ENCODE measurements around the gene AKAP1. TPM values are rescaled to one million over a fixed set of nuclear protein-coding genes. Genes with fewer than 3 reads are reported as not detected.
"Not testable (repeated sequence)": the region's sequence is repeated elsewhere in the genome, so short reads cannot be mapped to it uniquely, and the experiment has no call there.

AKAP1 gene
- total RNA-seq, 1 experiment from 2014 or later: 22.2 TPM

- H3K36me3 ChIP-seq: no peaks in the 10 kb centered on the region
- no peak for DNase-seq
- H3K27me3 ChIP-seq: no peaks in the 10 kb centered on the region
- H3K4me3 ChIP-seq: no peak overlapping the region
- no peak overlapping the region for H3K27ac ChIP-seq
- H3K9me3 ChIP-seq (replicated peaks): no peaks in the 10 kb centered on the region
- H3K4me1 ChIP-seq: no peaks in the 10 kb centered on the region
Measured at GRCh38 chr17:57088298-57088697, 3.3 kb downstream of the AKAP1 start.

DNA sequence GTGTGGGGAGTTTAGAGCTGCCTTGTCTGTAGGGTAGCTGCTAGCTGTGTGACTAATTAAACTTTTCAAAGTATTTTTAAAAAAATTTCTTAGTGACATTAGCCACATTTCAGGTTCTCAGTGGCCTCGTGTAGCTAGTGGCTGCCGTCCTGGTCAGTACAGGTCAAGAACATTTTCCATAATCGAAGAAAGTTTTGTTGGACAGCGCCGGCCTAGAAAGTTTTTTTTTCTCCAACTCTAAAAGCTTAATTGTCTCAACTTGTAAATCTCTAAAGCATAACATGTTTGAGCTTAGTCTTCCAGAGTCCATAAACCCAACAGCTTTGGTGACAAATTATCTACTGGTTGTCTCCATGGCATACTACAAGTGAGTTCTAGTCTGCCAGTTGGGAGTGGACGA is 4.3 kb downstream of the AKAP1 start:
- H3K9me3 ChIP-seq (replicated peaks): no peaks in the 10 kb centered on the region
- H3K4me1 ChIP-seq: no peaks in the 10 kb centered on the region
- DNase-seq: no peak
- H3K27me3 ChIP-seq: no peaks in the 10 kb centered on the region
- H3K4me3 ChIP-seq: no peak overlapping the region
- no peaks in the 10 kb centered on the region for H3K36me3 ChIP-seq
- H3K27ac ChIP-seq: no peak overlapping the region

DNA sequence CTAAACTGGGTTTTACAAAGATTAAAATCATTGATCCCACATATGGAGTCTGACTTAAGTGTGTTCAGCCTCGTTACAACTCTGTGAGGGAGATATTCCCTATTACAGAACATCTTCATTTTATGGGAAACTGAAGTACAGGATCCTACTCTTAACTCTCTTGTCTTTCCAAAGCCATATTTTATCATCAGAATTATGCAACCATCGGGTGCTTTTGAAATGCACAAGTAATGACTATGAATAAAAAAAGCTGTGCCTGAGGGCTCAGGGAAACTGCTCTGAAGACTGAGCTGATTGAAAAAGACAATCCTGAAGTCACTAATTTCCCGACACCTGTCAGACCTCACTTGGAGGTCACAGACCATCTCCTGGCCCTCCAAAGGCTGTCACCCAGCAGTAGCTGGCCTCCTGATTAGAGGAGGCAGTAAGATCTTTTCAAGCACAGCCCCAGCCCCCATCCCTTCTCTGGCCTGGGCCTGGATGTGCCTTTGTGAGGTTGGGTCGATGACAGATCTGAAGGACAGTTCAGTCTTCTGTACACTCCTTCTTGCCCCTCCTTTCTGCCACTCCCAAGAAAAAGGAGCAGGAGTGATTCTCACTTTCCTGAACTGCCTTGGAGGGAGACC is 5.6 kb downstream of the AKAP1 start:
- Histone ChIP-seq H3K27ac (no peak overlapping the region), H3K4me1 (no peaks in the 10 kb centered on the region), H3K27me3 (no peaks in the 10 kb centered on the region), H3K4me3 (no peak overlapping the region), H3K9me3 (replicated peaks) (no peaks in the 10 kb centered on the region), H3K36me3 (no peaks in the 10 kb centered on the region)
- DNase-seq: no peak

- Histone ChIP-seq H3K27ac (no peak overlapping the region), H3K9me3 (replicated peaks) (no peaks in the 10 kb centered on the region), H3K4me1 (no peaks in the 10 kb centered on the region), H3K4me3 (no peak overlapping the region), H3K27me3 (no peaks in the 10 kb centered on the region), H3K36me3 (no peaks in the 10 kb centered on the region)
- no peak for DNase-seq
Measured at GRCh38 chr17:57091186-57091618, 6.2 kb downstream of the AKAP1 start.

DNA sequence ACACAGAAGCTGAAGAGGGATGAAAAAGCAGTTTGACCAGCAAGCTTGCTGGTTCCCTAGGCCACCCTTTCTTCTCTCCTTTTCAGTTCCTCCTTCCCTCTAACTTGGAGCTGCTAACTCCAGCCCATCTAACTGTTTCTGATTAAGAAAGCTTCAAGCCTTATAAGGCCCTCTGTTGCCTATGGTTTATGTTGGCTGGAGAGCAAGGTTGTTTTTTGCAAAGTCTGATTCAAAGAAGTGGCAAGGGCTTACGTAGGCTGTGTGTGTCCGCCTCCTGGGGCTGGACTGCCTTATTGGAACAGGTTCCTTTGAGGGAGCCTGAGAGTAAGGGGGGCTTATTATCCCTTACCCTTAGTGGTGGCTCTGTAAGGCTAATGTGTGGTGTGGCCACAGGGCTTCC is 7.1 kb downstream of the AKAP1 start:
- Histone ChIP-seq H3K9me3 (replicated peaks) (no peaks in the 10 kb centered on the region), H3K4me3 (no peak overlapping the region), H3K27me3 (no peaks in the 10 kb centered on the region), H3K36me3 (no peaks in the 10 kb centered on the region), H3K4me1 (no peaks in the 10 kb centered on the region), H3K27ac (no peak overlapping the region)
- DNase-seq: no peak

- Histone ChIP-seq H3K9me3 (replicated peaks) (no peaks in the 10 kb centered on the region), H3K4me1 (no peaks in the 10 kb centered on the region), H3K4me3 (no peak overlapping the region), H3K27me3 (no peaks in the 10 kb centered on the region), H3K27ac (no peak overlapping the region), H3K36me3 (no peaks in the 10 kb centered on the region)
- no peak for DNase-seq
Measured at GRCh38 chr17:57092779-57093178, 7.7 kb downstream of the AKAP1 start.

DNA sequence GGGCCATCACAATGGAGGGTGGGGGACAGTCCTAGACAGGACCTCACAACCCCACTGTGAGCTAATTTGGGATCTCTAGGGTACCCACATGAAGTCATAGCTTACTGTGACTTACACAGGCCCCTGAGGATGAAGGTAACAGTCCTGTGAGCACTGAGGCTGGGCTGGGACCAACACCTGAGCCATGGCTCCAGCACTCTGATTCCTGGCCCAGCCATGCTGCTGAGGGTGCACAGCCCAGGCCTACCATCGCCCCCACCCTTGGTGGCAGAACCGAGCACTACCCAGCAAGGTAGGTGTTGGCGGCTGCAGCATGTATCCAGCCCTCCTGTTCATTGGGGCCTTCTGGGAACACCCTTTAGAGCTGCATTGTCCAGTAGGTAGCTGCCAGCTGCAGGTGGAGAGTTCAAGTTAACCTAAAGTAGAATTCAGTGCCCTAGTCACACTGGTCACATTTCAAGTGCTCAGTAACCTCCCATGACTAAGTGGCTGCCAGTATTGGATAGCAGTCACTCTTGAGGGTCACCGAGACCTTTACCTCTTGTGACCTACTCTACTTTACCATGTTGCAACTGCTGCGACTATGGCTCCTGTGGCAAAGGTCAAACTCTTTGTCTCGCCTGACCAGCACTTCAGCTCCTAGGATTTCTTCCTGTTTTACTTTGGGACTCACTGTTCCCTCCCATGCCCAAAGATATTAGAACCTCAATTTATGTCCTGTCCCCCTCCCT is 11.6 kb downstream of the AKAP1 start:
- DNase-seq: no peak
- no peaks in the 10 kb centered on the region for H3K27me3 ChIP-seq
- no peaks in the 10 kb centered on the region for H3K9me3 ChIP-seq (replicated peaks)
- H3K27ac ChIP-seq: no peak overlapping the region
- no peaks in the 10 kb centered on the region for H3K4me1 ChIP-seq
- H3K36me3 ChIP-seq: no peaks in the 10 kb centered on the region
- H3K4me3 ChIP-seq: no peak overlapping the region

DNA sequence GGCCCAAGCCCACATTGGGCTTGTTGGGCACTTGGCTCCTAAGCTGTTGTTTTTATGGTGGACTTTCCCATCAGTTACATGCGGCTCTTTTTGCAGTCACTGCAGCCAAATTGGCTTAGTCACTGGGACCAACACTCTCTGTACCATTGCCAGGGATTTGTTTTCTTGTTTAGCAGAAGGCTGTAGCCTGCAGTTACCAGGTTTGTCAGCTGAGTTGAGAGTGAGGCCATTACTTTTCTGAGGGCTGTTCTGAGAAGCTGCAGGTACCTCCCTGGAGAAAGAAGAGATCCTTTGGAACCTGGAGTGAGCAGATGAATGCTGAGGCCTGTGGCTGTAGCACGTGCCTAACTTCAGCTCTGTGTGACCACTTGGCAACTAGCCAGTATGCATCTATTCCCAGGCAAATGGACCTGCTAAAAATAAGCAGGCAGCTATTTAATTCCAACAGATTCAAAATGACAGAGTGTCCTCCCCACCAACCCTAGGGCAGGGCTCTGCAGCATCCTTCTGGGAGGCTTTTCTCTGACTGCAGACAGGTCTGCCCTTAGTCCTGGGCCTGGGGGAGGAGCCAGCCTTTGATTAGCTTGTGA is 12.9 kb downstream of the AKAP1 start:
- no peaks in the 10 kb centered on the region for H3K4me1 ChIP-seq
- H3K9me3 ChIP-seq (replicated peaks): no peaks in the 10 kb centered on the region
- no peaks in the 10 kb centered on the region for H3K36me3 ChIP-seq
- no peak overlapping the region for H3K4me3 ChIP-seq
- peak in 1 of 2 experiments; percentile 24 for DNase-seq
- no peaks in the 10 kb centered on the region for H3K27me3 ChIP-seq
- no peak overlapping the region for H3K27ac ChIP-seq

GRCh38 chr17:57099165-57099564 is 14.1 kb downstream of the AKAP1 start:
- Histone ChIP-seq H3K9me3 (replicated peaks) (no peaks in the 10 kb centered on the region), H3K4me1 (no peaks in the 10 kb centered on the region), H3K27me3 (no peaks in the 10 kb centered on the region), H3K27ac (no peak overlapping the region), H3K4me3 (no peak overlapping the region), H3K36me3 (no peaks in the 10 kb centered on the region)
- no peak for DNase-seq

- Histone ChIP-seq H3K4me3 (no peak overlapping the region), H3K9me3 (replicated peaks) (no peaks in the 10 kb centered on the region), H3K27me3 (no peaks in the 10 kb centered on the region), H3K27ac (no peak overlapping the region), H3K36me3 (no peaks in the 10 kb centered on the region), H3K4me1 (no peaks in the 10 kb centered on the region)
- no peak for DNase-seq
Measured at GRCh38 chr17:57102122-57102521, 17.1 kb downstream of the AKAP1 start.

- H3K36me3 ChIP-seq: not testable (repeated sequence)
Measured at GRCh38 chr17:57102660-57103059, 17.6 kb downstream of the AKAP1 start.

GRCh38 chr17:57104461-57105175 is 19.6 kb downstream of the AKAP1 start:
- H3K9me3 ChIP-seq (replicated peaks): no peaks in the 10 kb centered on the region
- H3K4me1 ChIP-seq: peaks cover 4% of the 10 kb centered on the region; the same call in 1 of the 2 replicates
- no peak overlapping the region for H3K4me3 ChIP-seq
- no peak overlapping the region for H3K27ac ChIP-seq
- H3K36me3 ChIP-seq: no peaks in the 10 kb centered on the region
- DNase-seq: no peak
- no peaks in the 10 kb centered on the region for H3K27me3 ChIP-seq

More at GRCh38 chr17:57102660-57103059, 17.6 kb downstream of the AKAP1 start:
- DNase-seq; H3K9me3 ChIP-seq (replicated peaks); H3K4me3 ChIP-seq; H3K27ac ChIP-seq; H3K27me3 ChIP-seq; H3K4me1 ChIP-seq: not testable (repeated sequence)

DNA sequence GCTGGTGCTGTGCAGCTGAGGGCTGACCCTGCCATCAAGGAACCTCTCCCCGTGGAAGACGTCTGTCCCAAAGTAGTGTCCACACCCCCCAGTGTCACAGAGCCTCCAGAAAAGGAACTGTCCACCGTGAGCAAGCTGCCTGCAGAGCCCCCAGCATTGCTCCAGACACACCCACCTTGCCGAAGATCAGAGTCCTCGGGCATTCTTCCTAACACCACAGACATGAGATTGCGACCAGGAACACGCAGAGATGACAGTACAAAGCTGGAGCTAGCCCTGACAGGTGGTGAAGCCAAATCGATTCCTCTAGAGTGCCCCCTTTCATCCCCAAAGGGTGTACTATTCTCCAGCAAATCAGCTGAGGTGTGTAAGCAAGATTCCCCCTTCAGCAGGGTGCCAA is 20.5 kb downstream of the AKAP1 start:
- Histone ChIP-seq H3K4me3 (no peak overlapping the region), H3K36me3 (no peaks in the 10 kb centered on the region), H3K9me3 (replicated peaks) (no peaks in the 10 kb centered on the region), H3K27me3 (no peaks in the 10 kb centered on the region), H3K4me1 (peaks cover 5% of the 10 kb centered on the region; the same call in 1 of the 2 replicates), H3K27ac (peak overlapping the region; percentile 9; the same call in 1 of the 2 replicates)
- DNase-seq: no peak

DNA sequence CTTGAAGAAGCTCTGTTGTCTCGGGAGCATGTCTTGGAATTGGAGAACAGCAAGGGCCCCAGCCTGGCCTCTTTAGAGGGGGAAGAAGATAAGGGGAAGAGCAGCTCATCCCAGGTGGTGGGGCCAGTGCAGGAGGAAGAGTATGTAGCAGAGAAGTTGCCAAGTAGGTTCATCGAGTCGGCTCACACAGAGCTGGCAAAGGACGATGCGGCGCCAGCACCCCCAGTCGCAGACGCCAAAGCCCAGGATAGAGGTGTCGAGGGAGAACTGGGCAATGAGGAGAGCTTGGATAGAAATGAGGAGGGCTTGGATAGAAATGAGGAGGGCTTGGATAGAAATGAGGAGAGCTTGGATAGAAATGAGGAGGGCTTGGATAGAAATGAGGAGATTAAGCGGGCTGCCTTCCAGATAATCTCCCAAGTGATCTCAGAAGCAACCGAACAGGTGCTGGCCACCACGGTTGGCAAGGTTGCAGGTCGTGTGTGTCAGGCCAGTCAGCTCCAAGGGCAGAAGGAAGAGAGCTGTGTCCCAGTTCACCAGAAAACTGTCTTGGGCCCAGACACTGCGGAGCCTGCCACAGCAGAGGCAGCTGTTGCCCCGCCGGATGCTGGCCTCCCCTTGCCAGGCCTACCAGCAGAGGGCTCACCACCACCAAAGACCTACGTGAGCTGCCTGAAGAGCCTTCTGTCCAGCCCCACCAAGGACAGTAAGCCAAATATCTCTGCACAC is 21.2 kb downstream of the AKAP1 start:
- Histone ChIP-seq H3K4me3 (no peak overlapping the region), H3K27me3 (no peaks in the 10 kb centered on the region), H3K36me3 (no peaks in the 10 kb centered on the region), H3K9me3 (replicated peaks) (no peaks in the 10 kb centered on the region), H3K27ac (peak overlapping the region; percentile 9; the same call in 1 of the 2 replicates), H3K4me1 (peaks cover 5% of the 10 kb centered on the region; the same call in 1 of the 2 replicates)
- DNase-seq: peak; percentile 76 to 77
